ENCODE measurements around the gene FBXO31.

Gene FBXO31

GRCh38 chr16:87424266-87424665 is 40.7 kb upstream of the FBXO31 start:
- no peak overlapping the region for H3K4me3 ChIP-seq (ENCODE audit: low read depth in 1 of 2, low read length in 1 of 2)
- H3K4me1 ChIP-seq (ENCODE audit: control insufficient read depth in 1 of 2, insufficient read depth in 1 of 2, low read depth in 1 of 2, low read length in 1 of 2): no peaks in the 10 kb centered on the region
- no peak for TF ChIP-seq CTCF (IDR thresholded peaks at IDR 0.05)
- H3K9me3 ChIP-seq: no peaks in the 10 kb centered on the region
- H3K27me3 ChIP-seq: no peaks in the 10 kb centered on the region
- no peak overlapping the region for H3K27ac ChIP-seq
- H3K36me3 ChIP-seq: peaks cover 31% of the 10 kb centered on the region

GRCh38 chr16:87423429-87423828 is 39.9 kb upstream of the FBXO31 start:
- Histone ChIP-seq H3K4me3 (ENCODE audit: low read depth in 1 of 2, low read length in 1 of 2) (no peak overlapping the region), H3K4me1 (ENCODE audit: control insufficient read depth in 1 of 2, insufficient read depth in 1 of 2, low read depth in 1 of 2, low read length in 1 of 2) (no peaks in the 10 kb centered on the region), H3K27ac (no peak overlapping the region), H3K27me3 (no peaks in the 10 kb centered on the region), H3K36me3 (peaks cover 38% of the 10 kb centered on the region), H3K9me3 (no peaks in the 10 kb centered on the region)
- TF ChIP-seq CTCF (IDR thresholded peaks at IDR 0.05): no peak

GRCh38 chr16:87422106-87422505 is 38.5 kb upstream of the FBXO31 start:
- no peak for TF ChIP-seq CTCF (IDR thresholded peaks at IDR 0.05)
- H3K4me1 ChIP-seq (ENCODE audit: control insufficient read depth in 1 of 2, insufficient read depth in 1 of 2, low read depth in 1 of 2, low read length in 1 of 2): no peaks in the 10 kb centered on the region
- H3K36me3 ChIP-seq: peaks cover 51% of the 10 kb centered on the region
- H3K4me3 ChIP-seq (ENCODE audit: low read depth in 1 of 2, low read length in 1 of 2): no peak overlapping the region
- no peaks in the 10 kb centered on the region for H3K9me3 ChIP-seq
- H3K27me3 ChIP-seq: no peaks in the 10 kb centered on the region
- H3K27ac ChIP-seq: no peak overlapping the region

GRCh38 chr16:87421003-87421912 is 37.7 kb upstream of the FBXO31 start:
- Histone ChIP-seq H3K4me3 (ENCODE audit: low read depth in 1 of 2, low read length in 1 of 2) (no peak overlapping the region), H3K4me1 (ENCODE audit: control insufficient read depth in 1 of 2, insufficient read depth in 1 of 2, low read depth in 1 of 2, low read length in 1 of 2) (no peaks in the 10 kb centered on the region), H3K9me3 (no peaks in the 10 kb centered on the region), H3K36me3 (peaks cover 57% of the 10 kb centered on the region), H3K27ac (no peak overlapping the region), H3K27me3 (no peaks in the 10 kb centered on the region)
- TF ChIP-seq CTCF (IDR thresholded peaks at IDR 0.05): no peak

GRCh38 chr16:87420026-87421002 is 36.7 kb upstream of the FBXO31 start:
- no peaks in the 10 kb centered on the region for H3K27me3 ChIP-seq
- no peak for TF ChIP-seq CTCF (IDR thresholded peaks at IDR 0.05)
- no peak overlapping the region for H3K27ac ChIP-seq
- no peaks in the 10 kb centered on the region for H3K9me3 ChIP-seq
- no peaks in the 10 kb centered on the region for H3K4me1 ChIP-seq (ENCODE audit: control insufficient read depth in 1 of 2, insufficient read depth in 1 of 2, low read depth in 1 of 2, low read length in 1 of 2)
- no peak overlapping the region for H3K4me3 ChIP-seq (ENCODE audit: low read depth in 1 of 2, low read length in 1 of 2)
- peaks cover 66% of the 10 kb centered on the region for H3K36me3 ChIP-seq
